Stimulated activated CD4-positive, alpha-beta T cell treated with anti-CD3 and anti-CD28 coated beads, Interleukin-15, amount 100 ng/mL, for 48 hours (primary cell): ENCODE measurements around the gene CLUH.
"Not testable (repeated sequence)": the region's sequence is repeated elsewhere in the genome, so short reads cannot be mapped to it uniquely, and the experiment has no call there.

Experiments
- DNase-seq, 2 donors: peaks; one replicate each; pipeline ENCODE4 v3.0.0-alpha.2; 2020; ENCODE audit warnings: low read depth in 2 of 2

CLUH gene

GRCh38 chr17:2688351-2689342 lies 22.9 kb downstream of the CLUH start:
- DNase-seq = no peak

- DNase-seq = no peak
These were observed 24.5 kb downstream of the CLUH start for GRCh38 chr17:2687074-2687418.

GRCh38 chr17:2685696-2686095 lies 25.9 kb downstream of the CLUH start:
- no peak for DNase-seq

- DNase-seq = no peak
These were observed 27.0 kb downstream of the CLUH start for GRCh38 chr17:2684549-2684948.

- DNase-seq = no peak
These were observed 27.7 kb downstream of the CLUH start for GRCh38 chr17:2683912-2684311.

GRCh38 chr17:2682176-2682938 lies 29.2 kb downstream of the CLUH start:
- no peak for DNase-seq

- DNase-seq = no peak
These were observed 29.9 kb downstream of the CLUH start for GRCh38 chr17:2681650-2682049.

GRCh38 chr17:2680961-2681360 lies 30.6 kb downstream of the CLUH start:
- no peak for DNase-seq

- not testable (repeated sequence) for DNase-seq
These were observed 32.3 kb downstream of the CLUH start for GRCh38 chr17:2679247-2679646.

GRCh38 chr17:2672026-2672425 lies 39.5 kb downstream of the CLUH start:
- no peak for DNase-seq

GRCh38 chr17:2660410-2660809 lies 51.2 kb downstream of the CLUH start:
- not testable (repeated sequence) for DNase-seq

- not testable (repeated sequence) for DNase-seq
These were observed 52.2 kb downstream of the CLUH start for GRCh38 chr17:2659337-2659736.

- DNase-seq = no peak
These were observed 55.3 kb downstream of the CLUH start for GRCh38 chr17:2656283-2656682.

GRCh38 chr17:2655546-2655945 lies 56.0 kb downstream of the CLUH start:
- no peak for DNase-seq

GRCh38 chr17:2652911-2653310 lies 58.7 kb downstream of the CLUH start:
- not testable (repeated sequence) for DNase-seq

GRCh38 chr17:2649191-2649590 lies 62.4 kb downstream of the CLUH start:
- DNase-seq = no peak

GRCh38 chr17:2647957-2648356 lies 63.6 kb downstream of the CLUH start:
- no peak for DNase-seq

GRCh38 chr17:2644971-2645370 lies 66.6 kb downstream of the CLUH start:
- no peak for DNase-seq
